H1 (cell line): ENCODE data around the gene CNTN3. TPM values are rescaled to one million over a fixed set of nuclear protein-coding genes. Genes with fewer than 3 reads are reported as not detected.

Experiments used
- CTCF ChIA-PET: fragments of 300-600 bp; sonication (Branson Sonifier 250); formaldehyde crosslinking; loops from one replicate; lab custom pipeline; 2021; ENCODE audit not compliant: partially characterized antibody; lab: Charles Lee
- POLR2A ChIA-PET: fragments of 300-600 bp; sonication (Branson Sonifier 250); formaldehyde crosslinking; loops from one replicate; lab custom pipeline; 2021; ENCODE audit warnings: inconsistent platforms; ENCODE audit not compliant: partially characterized antibody; lab: Charles Lee
- DNase-seq, 2 experiments: peaks; one replicate each; pipeline versions ENCODE4 v3.0.0 to v3.0.0-alpha.2; 2010 to 2022; ENCODE audit warnings: low spot score in 2 of 2, low read depth in 1 of 2, mixed read lengths in 1 of 2
- FAIRE-seq: peaks from 2 replicates; lab custom pipeline; 2011; peaks lifted over from hg19 to GRCh38; lab: Jason Lieb, UNC
- H2AFZ ChIP-seq: 2 replicates; pipeline ENCODE4 v1.8.1; 2012; ENCODE audit warnings: low read length, inconsistent platforms
- H2AK5ac ChIP-seq: 2 replicates; pipeline ENCODE4 v1.6.1; 2013; ENCODE audit warnings: low read depth, low read length
- H2BK120ac ChIP-seq: replicated peaks from 2 replicates; pipeline ENCODE3; 2013; ENCODE audit warnings: low read depth, low read length, inconsistent platforms
- H2BK12ac ChIP-seq: 2 replicates; pipeline ENCODE4 v1.6.1; 2013; ENCODE audit warnings: low read depth, low read length
- H2BK15ac ChIP-seq: 2 replicates; pipeline ENCODE4 v1.6.1; 2013; ENCODE audit warnings: low read length
- H2BK20ac ChIP-seq: 2 replicates; pipeline ENCODE4 v1.6.1; 2013; ENCODE audit warnings: low read length
- H2BK5ac ChIP-seq: 2 replicates; pipeline ENCODE4 v1.6.1; 2013; ENCODE audit warnings: low read depth, low read length
- H3K14ac ChIP-seq: 2 replicates; pipeline ENCODE4 v1.6.1; 2013; ENCODE audit warnings: inconsistent platforms; ENCODE audit not compliant: insufficient read length
- H3K18ac ChIP-seq: 2 replicates; pipeline ENCODE4 v1.6.1; 2013; ENCODE audit warnings: low read length; ENCODE audit errors: extremely low read depth
- H3K23ac ChIP-seq: 2 replicates; pipeline ENCODE4 v1.6.1; 2013; ENCODE audit warnings: inconsistent platforms; ENCODE audit not compliant: insufficient read length
- H3K23me2 ChIP-seq: 2 replicates; pipeline ENCODE4 v1.6.1; 2013; ENCODE audit warnings: low read depth, low read length
- H3K27ac ChIP-seq: 2 replicates; pipeline ENCODE4 v1.6.1; 2011; ENCODE audit warnings: low read depth, low read length, inconsistent platforms
- H3K27me3 ChIP-seq, 4 experiments: replicated peaks in 1 of 4; 1 replicate in 1 of 4; 2 replicates in 3 of 4; pipeline versions ENCODE4 v1.6.1 to v1.8.1; 2011 to 2013; ENCODE audit warnings: low read length in 3 of 4, mild to moderate bottlenecking in 3 of 4, inconsistent platforms in 2 of 4, mixed read lengths in 2 of 4, moderate library complexity in 1 of 4; ENCODE audit not compliant: control insufficient read depth in 3 of 4, insufficient read depth in 3 of 4; ENCODE audit errors: extremely low read depth in 1 of 4
- H3K36me3 ChIP-seq, 4 experiments: 2 replicates each; pipeline versions ENCODE4 v1.6.1 to v1.8.1; 2011 to 2013; ENCODE audit warnings: mild to moderate bottlenecking in 4 of 4, low read length in 3 of 4, moderate library complexity in 2 of 4, control low read depth in 1 of 4, inconsistent platforms in 1 of 4; ENCODE audit not compliant: insufficient read depth in 4 of 4, control insufficient read depth in 2 of 4
- H3K4ac ChIP-seq: replicated peaks from 2 replicates; pipeline ENCODE3; 2013; ENCODE audit warnings: low read length, low read depth, mixed read lengths, inconsistent platforms; ENCODE audit not compliant: insufficient read length
- H3K4me1 ChIP-seq, 4 experiments: replicated peaks in 1 of 4; 1 replicate in 1 of 4; 2 replicates in 3 of 4; pipeline versions ENCODE4 v1.6.1 to v1.8.1; 2011 to 2013; ENCODE audit warnings: low read length in 3 of 4, inconsistent platforms in 2 of 4, mixed read lengths in 1 of 4; ENCODE audit not compliant: insufficient read depth in 4 of 4, control insufficient read depth in 3 of 4
- H3K4me2 ChIP-seq, 2 experiments: 2 replicates each; pipeline versions ENCODE4 v1.6.1 to v1.8.1; 2011 to 2013; ENCODE audit warnings: low read depth in 2 of 2, low read length in 2 of 2, control low read depth in 1 of 2, inconsistent platforms in 1 of 2, mild to moderate bottlenecking in 1 of 2; ENCODE audit not compliant: insufficient read depth in 1 of 2
- H3K4me3 ChIP-seq, 4 experiments: fragments of 200-600, 300-600 bp in 1 of 4; sonication (generic), shearing (Covaris generic), sonication (Bioruptor Twin) in 1 of 4; 2 replicates each; pipeline versions ENCODE4 v1.5.1 to v1.8.1; 2011 to 2016; ENCODE audit warnings: low read length in 4 of 4, low read depth in 3 of 4, control low read depth in 2 of 4, inconsistent platforms in 2 of 4, mild to moderate bottlenecking in 2 of 4, mixed read lengths in 1 of 4, moderate library complexity in 1 of 4; ENCODE audit not compliant: insufficient read depth in 2 of 4; ENCODE audit errors: extremely low read depth in 1 of 4
- H3K56ac ChIP-seq: replicated peaks from 2 replicates; pipeline ENCODE3; 2013; ENCODE audit warnings: low read depth, mild to moderate bottlenecking, mixed read lengths, low read length, inconsistent platforms; ENCODE audit not compliant: insufficient read length
- H3K79me1 ChIP-seq: 2 replicates; pipeline ENCODE4 v1.6.1; 2013; ENCODE audit warnings: low read depth, low read length, control low read depth
- H3K79me2 ChIP-seq, 2 experiments: 2 replicates each; pipeline versions ENCODE4 v1.6.1 to v1.8.1; 2012 to 2013; ENCODE audit warnings: low read length in 2 of 2, mild to moderate bottlenecking in 2 of 2, inconsistent platforms in 1 of 2; ENCODE audit not compliant: insufficient read depth in 2 of 2, control insufficient read depth in 1 of 2
- H3K9ac ChIP-seq, 4 experiments: replicated peaks in 1 of 4; 1 replicate in 1 of 4; 2 replicates in 3 of 4; pipeline versions ENCODE4 v1.6.1 to v1.8.1; 2011 to 2013; ENCODE audit warnings: low read depth in 3 of 4, low read length in 3 of 4, control low read depth in 2 of 4, mild to moderate bottlenecking in 2 of 4, moderate library complexity in 2 of 4, inconsistent platforms in 1 of 4; ENCODE audit errors: extremely low read depth in 1 of 4
- H3K9me3 ChIP-seq, 2 experiments: 2 replicates each; pipeline versions ENCODE4 v1.6.1 to v1.8.1; 2012 to 2013; ENCODE audit warnings: mild to moderate bottlenecking in 2 of 2, moderate library complexity in 2 of 2, control low read depth in 1 of 2, inconsistent platforms in 1 of 2, low read depth in 1 of 2, low read length in 1 of 2, mixed read lengths in 1 of 2; ENCODE audit not compliant: insufficient read depth in 2 of 2
- H4K20me1 ChIP-seq, 2 experiments: replicated peaks in 1 of 2; 2 replicates each; pipeline versions ENCODE3 to v1.8.1; 2011 to 2013; ENCODE audit warnings: inconsistent platforms in 2 of 2, low read length in 2 of 2, mild to moderate bottlenecking in 1 of 2; ENCODE audit not compliant: insufficient read depth in 2 of 2, control insufficient read depth in 1 of 2
- H4K5ac ChIP-seq: 2 replicates; pipeline ENCODE4 v1.6.1; 2013; ENCODE audit warnings: low read length, low read depth, mixed read lengths, inconsistent platforms; ENCODE audit not compliant: insufficient read length
- H4K8ac ChIP-seq: 2 replicates; pipeline ENCODE4 v1.8.0; 2013; ENCODE audit warnings: mild to moderate bottlenecking, moderate library complexity, low read length, inconsistent platforms; ENCODE audit not compliant: insufficient read depth; ENCODE audit errors: extremely low read depth
- H4K91ac ChIP-seq: replicated peaks from 2 replicates; pipeline ENCODE3; 2013; ENCODE audit warnings: low read length, mixed read lengths, inconsistent platforms; ENCODE audit not compliant: insufficient read length
- CHD2 ChIP-seq: IDR thresholded peaks from 2 replicates; pipeline ENCODE4 v1.6.1; 2012; ENCODE audit warnings: low read length, improper control_type of control experiment
- RFX5 ChIP-seq: IDR thresholded peaks from 2 replicates; pipeline ENCODE4 v1.6.1; 2011; ENCODE audit warnings: low read depth, low read length, improper control_type of control experiment, borderline replicate concordance
- RXRA ChIP-seq: IDR thresholded peaks from 2 replicates; pipeline ENCODE4 v1.6.1; 2011; ENCODE audit warnings: low read depth, mild to moderate bottlenecking, low read length, moderate library complexity; ENCODE audit not compliant: insufficient read depth
- SIN3A ChIP-seq, 2 experiments: IDR thresholded peaks in 1 of 2; conservative IDR thresholded peaks in 1 of 2; 2 replicates each; pipeline ENCODE4 v1.6.1; 2011 to 2012; ENCODE audit warnings: low read length in 2 of 2, improper control_type of control experiment in 1 of 2, low read depth in 1 of 2, mild to moderate bottlenecking in 1 of 2
- WGBS, 2 experiments: shearing (Covaris generic) in 1 of 2; methylation state at CpG; one replicate each; pipeline versions ENCODE4 v1.1.6 to v1.1.7; 2013 to 2015; ENCODE audit warnings: low lambda C conversion rate in 2 of 2, mixed read lengths in 2 of 2, inconsistent platforms in 1 of 2, low coverage in 1 of 2, missing lambda C conversion rate in 1 of 2; ENCODE audit not compliant: insufficient replicate concordance in 2 of 2, insufficient coverage in 1 of 2, insufficient read length in 1 of 2; ENCODE audit errors: extremely low coverage in 1 of 2, missing lambda C conversion rate in 1 of 2; 5-methylcytosine and 5-hydroxymethylcytosine counted together
- polyA plus RNA-seq, 7 experiments: library from polyadenylated mRNA; depleted of rRNA in 3 of 7; stranded (reverse) in 5 of 7; unstranded in 2 of 7; fragments of >200 nt in 5 of 7; fragments of 200-250 nt in 2 of 7; gene quantifications; 1 replicate in 5 of 7; 2 replicates in 1 of 7; 4 replicates in 1 of 7; pipeline versions ENCODE4 v1.2.1 to v1.2.3, GENCODE V29; 2011 to 2013; ENCODE audit warnings: missing spikeins in 2 of 7, mixed read lengths in 2 of 7
- total RNA-seq: library from RNA; stranded (reverse); fragmentation: NEBNext Ultra II Directional; extraction: Animal tissue kit (Norgen Biotek cat#: 25700); gene quantifications from 2 replicates; pipeline ENCODE4 v1.2.1, GENCODE V29; 2021

CNTN3 gene
- total and polyA plus RNA-seq, 2 of the 8 experiments (the other 6 are each of a cell fraction or from before 2014, with no cell fraction given): 0.11 to 0.13 TPM

DNA sequence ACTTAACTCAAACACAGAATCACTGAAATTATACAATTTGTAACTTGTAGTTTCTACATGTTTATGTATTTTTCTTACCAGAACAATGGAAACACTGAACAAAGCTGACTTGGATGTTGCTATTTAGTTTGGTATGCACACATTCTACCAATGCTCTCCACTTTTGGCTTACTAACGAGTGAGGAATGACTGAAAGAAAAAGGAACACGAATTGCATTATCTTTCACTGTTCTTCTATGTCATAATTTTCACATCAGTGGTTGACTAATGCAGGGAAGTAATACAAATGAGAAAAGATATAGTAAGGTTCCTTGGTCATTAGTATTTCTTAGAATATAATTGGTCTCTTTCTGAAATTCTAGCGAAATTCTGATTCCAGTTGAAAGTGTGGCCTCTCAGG lies 9.8 kb upstream of the CNTN3 start:
- Histone ChIP-seq H2BK15ac (no peak overlapping the region), H3K4me1 (no peaks in the 10 kb centered on the region; a peak in 1 of 7 replicates), H3K9me3 (no peaks in the 10 kb centered on the region), H3K18ac (no peak overlapping the region), H2BK12ac (no peak overlapping the region), H3K4me3 (no peak overlapping the region), H3K79me1 (no peaks in the 10 kb centered on the region), H3K79me2 (no peaks in the 10 kb centered on the region), H4K8ac (no peak overlapping the region), H2BK120ac (no peak overlapping the region), H3K4ac (no peak overlapping the region), H2AK5ac (no peak overlapping the region), H3K36me3 (no peaks in the 10 kb centered on the region), H4K91ac (no peak overlapping the region), H3K23ac (no peak overlapping the region), H3K27ac (no peak overlapping the region), H3K56ac (no peak overlapping the region)
- POLR2A ChIA-PET: no interaction called here
- no peak for DNase-seq
- 88% methylated on average over 3 of the region's 3 CpGs; no CpG with 5 or more reads in 1 of the 2 experiments for whole genome bisulfite sequencing, 2 experiments
- TF ChIP-seq RXRA (no peak), RFX5 (no peak), CHD2 (no peak), SIN3A (conservative IDR thresholded peaks at IDR 0.05 in 1 of 2, IDR thresholded peaks at IDR 0.05 in 1 of 2; ENCODE audit: low read depth in 1 of 2, low read length in 2 of 2) (no peak)
- TF ChIP-seq, all 59 proteins: peak for 0
- H2BK5ac ChIP-seq: no peak overlapping the region
- H2BK20ac ChIP-seq: no peak overlapping the region
- no peak overlapping the region for H3K9ac ChIP-seq
- no peak overlapping the region for H2AFZ ChIP-seq
- H3K14ac ChIP-seq: no peak overlapping the region
- H3K23me2 ChIP-seq: no peaks in the 10 kb centered on the region
- H3K4me2 ChIP-seq: no peak overlapping the region
- no peaks in the 10 kb centered on the region for H4K20me1 ChIP-seq
- no peaks in the 10 kb centered on the region for H3K27me3 ChIP-seq
- FAIRE-seq: no peak
- CTCF ChIA-PET: no interaction called here
- no peak overlapping the region for H4K5ac ChIP-seq
